Gastroesophageal sphincter (tissue), 3 donors: Measurements from ENCODE around the gene ROPN1.
"Not testable (repeated sequence)": the region's sequence is repeated elsewhere in the genome, so short reads cannot be mapped to it uniquely, and the experiment has no call there.

Source experiments
- CTCF ChIP-seq, 4 experiments: fragments of 200-600 bp in 2 of 4; fragments of 450-650 bp in 2 of 4; sonication (generic) in 1 of 4; IDR thresholded peaks; one replicate each; pipeline ENCODE4 v1.5.1; 2017 to 2019; ENCODE audit warnings: antibody characterized with exemption in 4 of 4, mild to moderate bottlenecking in 2 of 4, moderate library complexity in 2 of 4
- POLR2A ChIP-seq, 2 donors: fragments of 450-650 bp; IDR thresholded peaks; one replicate each; pipeline ENCODE4 v1.6.1; 2017; ENCODE audit warnings: antibody characterized with exemption in 2 of 2, mild to moderate bottlenecking in 2 of 2, moderate library complexity in 1 of 2
- POLR2AphosphoS5 ChIP-seq: sonication (generic); formaldehyde crosslinking; IDR thresholded peaks from one replicate; pipeline ENCODE4 v1.6.1; 2017; ENCODE audit warnings: antibody characterized with exemption

- not testable (repeated sequence) for TF ChIP-seq CTCF (IDR thresholded peaks at IDR 0.05); POLR2A (IDR thresholded peaks at IDR 0.05); POLR2AphosphoS5
Measured at GRCh38 chr3:123964793-123965192, 27.1 kb downstream of the ROPN1 start.
